Omental fat pad (tissue), 4 donors: ENCODE data around the gene PROK2. TPM values are rescaled to one million over a fixed set of nuclear protein-coding genes. Genes with fewer than 3 reads are reported as not detected.

ENCODE experiments used
- ATAC-seq: fragments of 150-250 bp; one replicate; pipeline ENCODE4 v1.9.1; 2016; ENCODE audit warnings: mild to moderate bottlenecking, moderate library complexity; ENCODE audit not compliant: low FRiP score
- DNase-seq: peaks from one replicate; pipeline ENCODE4 v3.0.0-alpha.2; 2019; ENCODE audit warnings: low spot score
- CTCF ChIP-seq, 3 donors: fragments of 450-650 bp; IDR thresholded peaks; one replicate each; pipeline ENCODE4 v1.5.1; 2016 to 2017; ENCODE audit warnings: antibody characterized with exemption in 3 of 3, mild to moderate bottlenecking in 3 of 3, moderate library complexity in 2 of 3
- total RNA-seq, 4 donors: library from RNA; depleted of rRNA; stranded (reverse); fragments of >200 nt; gene quantifications; one replicate each; pipeline ENCODE4 v1.1.0, GENCODE V29; 2016

Gene PROK2
- total RNA-seq, 4 donors from 2014 or later = 0.24 to 7.6 (median 0.87) TPM

- ATAC-seq (no peak), DNase-seq (no peak)
- no peak for TF ChIP-seq CTCF (IDR thresholded peaks at IDR 0.05)
Observed at GRCh38 chr3:71763426-71763825, 21.5 kb downstream of the PROK2 start.

GRCh38 chr3:71760140-71760539 is 24.8 kb downstream of the PROK2 start:
- ATAC-seq (no peak), DNase-seq (no peak)
- TF ChIP-seq CTCF (IDR thresholded peaks at IDR 0.05) = no peak

GRCh38 chr3:71759401-71759800 is 25.5 kb downstream of the PROK2 start:
- TF ChIP-seq CTCF (IDR thresholded peaks at IDR 0.05) = no peak
- no peak for DNase-seq
- ATAC-seq = no peak

- no peak for ATAC-seq
- no peak for DNase-seq
- no peak for TF ChIP-seq CTCF (IDR thresholded peaks at IDR 0.05)
Observed at GRCh38 chr3:71758091-71758490, 26.9 kb downstream of the PROK2 start.

- no peak for TF ChIP-seq CTCF (IDR thresholded peaks at IDR 0.05)
- no peak for ATAC-seq
- DNase-seq = no peak
Observed at GRCh38 chr3:71754610-71755253, 30.2 kb downstream of the PROK2 start.

GRCh38 chr3:71753701-71754609 is 31.0 kb downstream of the PROK2 start, which contains the start of gene GPR27:
TSS of gene GPR27 (plus strand) at chr3:71753855. CDS start at chr3:71754050, 195 bp downstream.
- no peak for TF ChIP-seq CTCF (IDR thresholded peaks at IDR 0.05)
- ATAC-seq = peak; percentile 65
- no peak for DNase-seq
